C4-2B (cell line): ENCODE data around the gene KCNH6.

Source experiments
- ZFX ChIP-seq: fragments of 450-650 bp; IDR thresholded peaks from 2 replicates; pipeline ENCODE4 v1.6.1; 2017
- TF ChIP-seq, protein P1 (sequence below): fragments of 450-650 bp; conservative IDR thresholded peaks from 2 replicates; pipeline ENCODE4 v1.5.1; 2017; ENCODE audit warnings: mild to moderate bottlenecking

DNA sequence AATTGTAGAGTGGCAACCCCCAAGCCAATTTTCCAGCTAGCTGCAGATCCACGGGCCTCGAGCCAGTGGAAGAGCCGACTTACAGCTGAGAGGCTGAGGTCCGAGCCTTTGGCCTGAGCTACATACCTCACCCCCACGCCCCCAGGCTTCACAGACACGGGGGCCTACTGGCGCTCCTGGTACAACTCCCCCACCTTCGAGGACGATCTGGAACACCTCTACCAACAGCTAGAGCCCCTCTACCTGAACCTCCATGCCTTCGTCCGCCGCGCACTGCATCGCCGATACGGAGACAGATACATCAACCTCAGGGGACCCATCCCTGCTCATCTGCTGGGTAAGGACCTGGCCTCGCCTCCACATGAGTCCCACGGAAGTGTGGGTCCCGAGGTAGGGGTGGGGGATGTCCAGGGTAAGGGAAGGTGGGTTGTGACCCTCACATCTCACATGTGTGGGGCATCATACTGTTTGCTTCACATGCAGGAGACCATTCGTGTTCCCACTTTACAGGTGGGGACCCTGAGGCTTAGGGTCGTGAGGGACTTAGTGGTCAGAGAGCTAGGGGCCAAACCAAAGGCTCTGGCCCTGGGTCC is 42.9 kb upstream of the KCNH6 start:
- TF ChIP-seq, protein P1, sequence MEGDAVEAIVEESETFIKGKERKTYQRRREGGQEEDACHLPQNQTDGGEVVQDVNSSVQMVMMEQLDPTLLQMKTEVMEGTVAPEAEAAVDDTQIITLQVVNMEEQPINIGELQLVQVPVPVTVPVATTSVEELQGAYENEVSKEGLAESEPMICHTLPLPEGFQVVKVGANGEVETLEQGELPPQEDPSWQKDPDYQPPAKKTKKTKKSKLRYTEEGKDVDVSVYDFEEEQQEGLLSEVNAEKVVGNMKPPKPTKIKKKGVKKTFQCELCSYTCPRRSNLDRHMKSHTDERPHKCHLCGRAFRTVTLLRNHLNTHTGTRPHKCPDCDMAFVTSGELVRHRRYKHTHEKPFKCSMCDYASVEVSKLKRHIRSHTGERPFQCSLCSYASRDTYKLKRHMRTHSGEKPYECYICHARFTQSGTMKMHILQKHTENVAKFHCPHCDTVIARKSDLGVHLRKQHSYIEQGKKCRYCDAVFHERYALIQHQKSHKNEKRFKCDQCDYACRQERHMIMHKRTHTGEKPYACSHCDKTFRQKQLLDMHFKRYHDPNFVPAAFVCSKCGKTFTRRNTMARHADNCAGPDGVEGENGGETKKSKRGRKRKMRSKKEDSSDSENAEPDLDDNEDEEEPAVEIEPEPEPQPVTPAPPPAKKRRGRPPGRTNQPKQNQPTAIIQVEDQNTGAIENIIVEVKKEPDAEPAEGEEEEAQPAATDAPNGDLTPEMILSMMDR, result no peak
- no peak for TF ChIP-seq ZFX
